ENCODE data around the gene TAF1C. TPM values are rescaled to one million over a fixed set of nuclear protein-coding genes. Genes with fewer than 3 reads are reported as not detected.

Gene TAF1C
- total and polyA plus RNA-seq, 9 of the 15 experiments (the other 6 are each of a cell fraction or from before 2014, with no cell fraction given): 1.5 to 74.8 (median 21.0) TPM

DNA sequence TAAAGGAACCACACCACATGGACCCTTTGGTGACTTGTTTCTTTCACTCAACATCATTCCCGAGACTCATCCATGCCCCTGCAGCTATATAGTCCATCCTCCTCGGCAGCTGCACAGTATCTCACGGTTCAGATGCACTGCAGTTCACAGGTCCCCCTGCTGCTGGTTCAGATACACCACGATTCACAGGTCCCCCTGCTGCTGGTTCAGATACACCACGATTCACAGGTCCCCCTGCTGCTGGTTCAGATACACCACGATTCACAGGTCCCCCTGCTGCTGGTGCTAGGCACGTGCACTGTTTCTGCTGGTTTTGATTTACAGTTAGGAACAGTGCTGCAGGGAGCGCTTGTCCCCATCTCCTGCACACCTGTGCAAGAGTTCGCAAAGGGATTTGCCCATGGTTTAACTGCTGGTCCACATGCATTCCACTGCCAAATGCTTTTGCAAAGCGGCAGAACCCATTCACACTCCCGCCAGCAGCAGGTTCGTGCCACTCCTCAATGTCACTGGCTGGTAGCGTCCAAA, 45.6 kb downstream of the TAF1C start (continued):
- TF ChIP-seq, protein P1, sequence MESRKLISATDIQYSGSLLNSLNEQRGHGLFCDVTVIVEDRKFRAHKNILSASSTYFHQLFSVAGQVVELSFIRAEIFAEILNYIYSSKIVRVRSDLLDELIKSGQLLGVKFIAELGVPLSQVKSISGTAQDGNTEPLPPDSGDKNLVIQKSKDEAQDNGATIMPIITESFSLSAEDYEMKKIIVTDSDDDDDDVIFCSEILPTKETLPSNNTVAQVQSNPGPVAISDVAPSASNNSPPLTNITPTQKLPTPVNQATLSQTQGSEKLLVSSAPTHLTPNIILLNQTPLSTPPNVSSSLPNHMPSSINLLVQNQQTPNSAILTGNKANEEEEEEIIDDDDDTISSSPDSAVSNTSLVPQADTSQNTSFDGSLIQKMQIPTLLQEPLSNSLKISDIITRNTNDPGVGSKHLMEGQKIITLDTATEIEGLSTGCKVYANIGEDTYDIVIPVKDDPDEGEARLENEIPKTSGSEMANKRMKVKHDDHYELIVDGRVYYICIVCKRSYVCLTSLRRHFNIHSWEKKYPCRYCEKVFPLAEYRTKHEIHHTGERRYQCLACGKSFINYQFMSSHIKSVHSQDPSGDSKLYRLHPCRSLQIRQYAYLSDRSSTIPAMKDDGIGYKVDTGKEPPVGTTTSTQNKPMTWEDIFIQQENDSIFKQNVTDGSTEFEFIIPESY (CRISPR knock-in tag; IDR thresholded peaks at IDR 0.05): peak; percentile 84; the same call in 1 of the 2 replicates
- TF ChIP-seq TRIM24 (IDR thresholded peaks at IDR 0.05): peak; percentile 54 to 78; a peak in 3 of 4 replicates
- TF ChIP-seq, protein P2, sequence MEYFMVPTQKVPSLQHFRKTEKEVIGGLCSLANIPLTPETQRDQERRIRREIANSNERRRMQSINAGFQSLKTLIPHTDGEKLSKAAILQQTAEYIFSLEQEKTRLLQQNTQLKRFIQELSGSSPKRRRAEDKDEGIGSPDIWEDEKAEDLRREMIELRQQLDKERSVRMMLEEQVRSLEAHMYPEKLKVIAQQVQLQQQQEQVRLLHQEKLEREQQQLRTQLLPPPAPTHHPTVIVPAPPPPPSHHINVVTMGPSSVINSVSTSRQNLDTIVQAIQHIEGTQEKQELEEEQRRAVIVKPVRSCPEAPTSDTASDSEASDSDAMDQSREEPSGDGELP (CRISPR knock-in tag; IDR thresholded peaks at IDR 0.05; ENCODE audit: borderline replicate concordance): peak; percentile 59; the same call in 1 of the 2 replicates
- TF ChIP-seq, protein P3, sequence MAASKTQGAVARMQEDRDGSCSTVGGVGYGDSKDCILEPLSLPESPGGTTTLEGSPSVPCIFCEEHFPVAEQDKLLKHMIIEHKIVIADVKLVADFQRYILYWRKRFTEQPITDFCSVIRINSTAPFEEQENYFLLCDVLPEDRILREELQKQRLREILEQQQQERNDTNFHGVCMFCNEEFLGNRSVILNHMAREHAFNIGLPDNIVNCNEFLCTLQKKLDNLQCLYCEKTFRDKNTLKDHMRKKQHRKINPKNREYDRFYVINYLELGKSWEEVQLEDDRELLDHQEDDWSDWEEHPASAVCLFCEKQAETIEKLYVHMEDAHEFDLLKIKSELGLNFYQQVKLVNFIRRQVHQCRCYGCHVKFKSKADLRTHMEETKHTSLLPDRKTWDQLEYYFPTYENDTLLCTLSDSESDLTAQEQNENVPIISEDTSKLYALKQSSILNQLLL (CRISPR knock-in tag; IDR thresholded peaks at IDR 0.05; ENCODE audit: borderline replicate concordance): no peak
- no peak for TF ChIP-seq ZNF274 (IDR thresholded peaks at IDR 0.05; ENCODE audit: borderline replicate concordance, low read depth, low read length)
- TF ChIP-seq POLR2AphosphoS5 (IDR thresholded peaks at IDR 0.05; ENCODE audit: control insufficient read depth, insufficient read depth, low read depth, low read length): peak; percentile 59; the same call in 1 of the 2 replicates
- peak; percentile 65 for TF ChIP-seq GATA2 (CRISPR knock-in tag; IDR thresholded peaks at IDR 0.05)
- no peak for TF ChIP-seq JUNB (CRISPR knock-in tag; conservative IDR thresholded peaks at IDR 0.05)
- TF ChIP-seq CEBPG (CRISPR knock-in tag; IDR thresholded peaks at IDR 0.05): 0 out of 2 replicates have a peak, but pooled peaks have one; percentile 19
- TF ChIP-seq CEBPG (tag; conservative IDR thresholded peaks at IDR 0.05 in 1 of 2, IDR thresholded peaks at IDR 0.05 in 1 of 2): no peak
- TF ChIP-seq NCOR1 (IDR thresholded peaks at IDR 0.05): peak; percentile 42; the same call in 1 of the 2 replicates
- 0 out of 2 replicates have a peak, but pooled peaks have one; percentile 16 for TF ChIP-seq DPF2 (IDR thresholded peaks at IDR 0.05)
- TF ChIP-seq BHLHE40 (IDR thresholded peaks at IDR 0.05; ENCODE audit: low read length): peak; percentile 89
- no peak for TF ChIP-seq MCM7 (IDR thresholded peaks at IDR 0.05)
- TF ChIP-seq, protein P4, sequence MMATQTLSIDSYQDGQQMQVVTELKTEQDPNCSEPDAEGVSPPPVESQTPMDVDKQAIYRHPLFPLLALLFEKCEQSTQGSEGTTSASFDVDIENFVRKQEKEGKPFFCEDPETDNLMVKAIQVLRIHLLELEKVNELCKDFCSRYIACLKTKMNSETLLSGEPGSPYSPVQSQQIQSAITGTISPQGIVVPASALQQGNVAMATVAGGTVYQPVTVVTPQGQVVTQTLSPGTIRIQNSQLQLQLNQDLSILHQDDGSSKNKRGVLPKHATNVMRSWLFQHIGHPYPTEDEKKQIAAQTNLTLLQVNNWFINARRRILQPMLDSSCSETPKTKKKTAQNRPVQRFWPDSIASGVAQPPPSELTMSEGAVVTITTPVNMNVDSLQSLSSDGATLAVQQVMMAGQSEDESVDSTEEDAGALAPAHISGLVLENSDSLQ (IDR thresholded peaks at IDR 0.05): peak; percentile 52
- TF ChIP-seq, protein P5, sequence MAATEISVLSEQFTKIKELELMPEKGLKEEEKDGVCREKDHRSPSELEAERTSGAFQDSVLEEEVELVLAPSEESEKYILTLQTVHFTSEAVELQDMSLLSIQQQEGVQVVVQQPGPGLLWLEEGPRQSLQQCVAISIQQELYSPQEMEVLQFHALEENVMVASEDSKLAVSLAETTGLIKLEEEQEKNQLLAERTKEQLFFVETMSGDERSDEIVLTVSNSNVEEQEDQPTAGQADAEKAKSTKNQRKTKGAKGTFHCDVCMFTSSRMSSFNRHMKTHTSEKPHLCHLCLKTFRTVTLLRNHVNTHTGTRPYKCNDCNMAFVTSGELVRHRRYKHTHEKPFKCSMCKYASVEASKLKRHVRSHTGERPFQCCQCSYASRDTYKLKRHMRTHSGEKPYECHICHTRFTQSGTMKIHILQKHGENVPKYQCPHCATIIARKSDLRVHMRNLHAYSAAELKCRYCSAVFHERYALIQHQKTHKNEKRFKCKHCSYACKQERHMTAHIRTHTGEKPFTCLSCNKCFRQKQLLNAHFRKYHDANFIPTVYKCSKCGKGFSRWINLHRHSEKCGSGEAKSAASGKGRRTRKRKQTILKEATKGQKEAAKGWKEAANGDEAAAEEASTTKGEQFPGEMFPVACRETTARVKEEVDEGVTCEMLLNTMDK (IDR thresholded peaks at IDR 0.05; ENCODE audit: borderline replicate concordance, insufficient read depth, low read depth, low read length, poor library complexity, severe bottlenecking): peak; percentile 3
- TF ChIP-seq RCOR1 (IDR thresholded peaks at IDR 0.05; ENCODE audit: borderline replicate concordance in 1 of 2, low read depth in 2 of 2, low read length in 2 of 2): 0 out of 4 replicates have a peak, but pooled peaks of 1 of the 2 experiments have one; percentile 21
- peak; percentile 48; the same call in 1 of the 2 replicates for TF ChIP-seq L3MBTL2 (IDR thresholded peaks at IDR 0.05)
